CD4-positive, alpha-beta T cell (primary cell): ENCODE measurements around the gene GLB1L3. TPM values are rescaled to one million over a fixed set of nuclear protein-coding genes. Genes with fewer than 3 reads are reported as not detected.
"Not testable (repeated sequence)": the region's sequence is repeated elsewhere in the genome, so short reads cannot be mapped to it uniquely, and the experiment has no call there.

Experiments
- ATAC-seq: fragments of 200-7000 bp; cut with Tn5 transposase; one replicate; pipeline ENCODE4 v1.10.0; 2022; ENCODE audit warnings: mild to moderate bottlenecking; ENCODE audit not compliant: poor library complexity
- CTCF ChIA-PET: fragments of 350-600 bp; sonication (Branson Sonifier 250); formaldehyde crosslinking; loops from one replicate; lab custom pipeline; 2021; ENCODE audit warnings: antibody characterized with exemption, inconsistent platforms; lab: Charles Lee
- POLR2A ChIA-PET: fragments of 350-600 bp; sonication (Branson Sonifier 250); formaldehyde crosslinking; loops from one replicate; lab custom pipeline; 2021; ENCODE audit warnings: antibody characterized with exemption, inconsistent platforms; lab: Charles Lee
- DNase-seq, 14 experiments: peaks; one replicate each; pipeline ENCODE4 v3.0.0-alpha.2; 2013 to 2020; ENCODE audit warnings: mixed read lengths in 2 of 14
- H3K27ac ChIP-seq, 2 donors: one replicate each; pipeline versions ENCODE4 v1.5.1 to v1.7.0; 2013; ENCODE audit warnings: low read length in 2 of 2, low read depth in 1 of 2, mild to moderate bottlenecking in 1 of 2
- H3K27me3 ChIP-seq, 2 experiments: 1 replicate in 1 of 2; 2 replicates in 1 of 2; pipeline versions ENCODE4 v1.6.1 to v1.7.0; 2013; ENCODE audit warnings: low read length in 2 of 2, control low read depth in 1 of 2, mild to moderate bottlenecking in 1 of 2, moderate library complexity in 1 of 2; ENCODE audit not compliant: insufficient read depth in 2 of 2, control insufficient read depth in 1 of 2
- H3K36me3 ChIP-seq: one replicate; pipeline ENCODE4 v1.6.1; 2013; ENCODE audit warnings: low read length, control low read depth; ENCODE audit not compliant: insufficient read depth
- H3K4me1 ChIP-seq: one replicate; pipeline ENCODE4 v1.6.1; 2013; ENCODE audit warnings: low read length, control low read depth; ENCODE audit not compliant: insufficient read depth
- H3K4me3 ChIP-seq: one replicate; pipeline ENCODE4 v1.5.1; 2013; ENCODE audit warnings: mild to moderate bottlenecking, low read length, moderate library complexity
- H3K9me3 ChIP-seq, 2 experiments: 1 replicate in 1 of 2; 2 replicates in 1 of 2; pipeline versions ENCODE4 v1.6.1 to v1.7.0; 2013; ENCODE audit warnings: low read length in 2 of 2, mild to moderate bottlenecking in 2 of 2, control low read depth in 1 of 2, moderate library complexity in 1 of 2; ENCODE audit not compliant: control insufficient read depth in 1 of 2, insufficient read depth in 1 of 2
- H3K27ac Mint-ChIP-seq: one replicate; pipeline ENCODE4 v1.8.0; 2020; ENCODE audit warnings: mixed read lengths
- H3K27me3 Mint-ChIP-seq: one replicate; pipeline ENCODE4 v1.8.0; 2021; ENCODE audit warnings: mixed read lengths
- H3K36me3 Mint-ChIP-seq: one replicate; pipeline ENCODE4 v1.8.0; 2021; ENCODE audit warnings: low read depth, mixed read lengths
- H3K4me1 Mint-ChIP-seq: one replicate; pipeline ENCODE4 v1.8.0; 2021; ENCODE audit warnings: low read depth, mixed read lengths
- H3K4me3 Mint-ChIP-seq: one replicate; pipeline ENCODE4 v1.8.0; 2020; ENCODE audit warnings: mild to moderate bottlenecking, mixed read lengths
- H3K9me3 Mint-ChIP-seq: one replicate; pipeline ENCODE4 v1.8.0; 2020; ENCODE audit warnings: mixed read lengths
- intact Hi-C, 2 experiments: fragments of 100-400 bp; cut with DNase I in 1 of 2; cut with micrococcal nuclease in 1 of 2; formaldehyde crosslinking; loops; one replicate each; pipeline versions ENCODE4 v1.15.1 to v1.9.0; 2023 to 2025; cut with DNase I, micrococcal nuclease
- total RNA-seq, 174 experiments: library from RNA in 2 of 174; stranded (reverse) in 2 of 174; gene quantifications; one replicate each; pipeline ENCODE4 v1.2.3 and lab custom pipeline; 2021 to 2026
- TF ChIP-seq, protein P1 (sequence below): fragments of 200-600 bp; IDR thresholded peaks from one replicate; pipeline ENCODE4 v1.8.0; 2022; ENCODE audit warnings: antibody characterized with exemption, mild to moderate bottlenecking

Gene GLB1L3
- total RNA-seq, 2 experiments from 2014 or later, result 1.3 to 1.5 TPM

DNA sequence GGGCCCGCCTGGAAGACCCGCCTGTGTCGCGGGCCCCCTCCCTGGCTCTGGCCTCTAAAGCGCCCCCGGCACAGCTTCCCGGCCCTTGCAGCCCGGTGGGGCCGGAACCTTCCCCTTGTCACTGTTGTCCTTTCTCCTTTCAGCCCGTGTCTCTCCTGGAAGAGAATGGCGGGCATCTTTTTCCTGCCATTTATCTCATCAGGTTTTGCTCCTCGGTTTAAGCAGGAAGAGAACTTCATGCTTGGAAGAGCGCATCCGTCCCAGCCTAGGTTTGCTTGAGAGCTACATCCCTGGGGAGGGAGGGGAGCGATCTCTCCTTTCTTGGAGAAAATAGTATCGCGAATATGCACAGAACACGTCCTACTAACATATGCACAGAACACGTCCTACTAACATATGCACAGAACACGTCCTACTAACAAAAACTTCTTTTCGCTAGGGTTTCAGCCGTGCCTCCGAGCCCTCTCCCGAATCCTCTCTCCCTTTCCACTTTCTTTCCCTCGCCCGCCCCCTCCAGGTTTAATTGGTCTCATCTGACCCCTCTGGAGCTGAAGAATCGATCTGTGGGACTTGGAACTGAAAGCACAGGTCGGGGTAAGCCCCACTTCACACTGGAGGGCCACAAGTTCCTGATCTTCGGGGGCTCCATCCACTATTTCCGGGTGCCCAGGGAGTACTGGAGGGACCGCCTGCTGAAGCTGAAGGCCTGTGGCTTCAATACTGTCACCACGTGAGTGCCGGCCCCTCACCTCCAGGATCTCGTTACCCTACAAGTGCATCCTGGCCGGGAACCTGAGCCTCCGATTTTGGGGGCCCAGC lies 1.2 kb downstream of the GLB1L3 start:
- ATAC-seq (no peak), DNase-seq (no peak)
- intact Hi-C loops, result loop anchor here (2.0 to 5.0 kb wide), 5 partner anchors 53 to 71 kb away; partner anchors contain the start of genes GLB1L2 (in 1 of the 2) and VPS26B (in 1 of the 2)
- Mint-ChIP-seq H3K4me1 (peaks cover 42% of the 10 kb centered on the region), H3K27ac (no peak overlapping the region), H3K4me3 (peak overlapping the region; percentile 86), H3K27me3 (peaks cover 3% of the 10 kb centered on the region), H3K9me3 (no peaks in the 10 kb centered on the region), H3K36me3 (peaks cover 12% of the 10 kb centered on the region)
- Histone ChIP-seq H3K27ac (no peak overlapping the region), H3K4me3 (peak overlapping the region; percentile 32), H3K36me3 (no peaks in the 10 kb centered on the region), H3K27me3 (peaks cover 6% of the 10 kb centered on the region in 2 experiments), H3K9me3 (peaks cover 3 to 18% of the 10 kb centered on the region in 2 experiments), H3K4me1 (peaks cover 25% of the 10 kb centered on the region)
- TF ChIP-seq, protein P1, sequence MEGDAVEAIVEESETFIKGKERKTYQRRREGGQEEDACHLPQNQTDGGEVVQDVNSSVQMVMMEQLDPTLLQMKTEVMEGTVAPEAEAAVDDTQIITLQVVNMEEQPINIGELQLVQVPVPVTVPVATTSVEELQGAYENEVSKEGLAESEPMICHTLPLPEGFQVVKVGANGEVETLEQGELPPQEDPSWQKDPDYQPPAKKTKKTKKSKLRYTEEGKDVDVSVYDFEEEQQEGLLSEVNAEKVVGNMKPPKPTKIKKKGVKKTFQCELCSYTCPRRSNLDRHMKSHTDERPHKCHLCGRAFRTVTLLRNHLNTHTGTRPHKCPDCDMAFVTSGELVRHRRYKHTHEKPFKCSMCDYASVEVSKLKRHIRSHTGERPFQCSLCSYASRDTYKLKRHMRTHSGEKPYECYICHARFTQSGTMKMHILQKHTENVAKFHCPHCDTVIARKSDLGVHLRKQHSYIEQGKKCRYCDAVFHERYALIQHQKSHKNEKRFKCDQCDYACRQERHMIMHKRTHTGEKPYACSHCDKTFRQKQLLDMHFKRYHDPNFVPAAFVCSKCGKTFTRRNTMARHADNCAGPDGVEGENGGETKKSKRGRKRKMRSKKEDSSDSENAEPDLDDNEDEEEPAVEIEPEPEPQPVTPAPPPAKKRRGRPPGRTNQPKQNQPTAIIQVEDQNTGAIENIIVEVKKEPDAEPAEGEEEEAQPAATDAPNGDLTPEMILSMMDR, result no peak
- ChIA-PET POLR2A (interaction anchor here (0.7 to 7.2 kb wide), 2 partner anchors 15 to 53 kb away, joined by 3 to 54 read pairs; partner anchors contain the start of genes NCAPD3 and VPS26B), CTCF (interaction anchor here (0.7 to 2.0 kb wide), 4 partner anchors 15 to 55 kb away, joined by 4 to 19 read pairs (median 8); partner anchors contain the start of genes GLB1L2, NCAPD3 and VPS26B)

DNA sequence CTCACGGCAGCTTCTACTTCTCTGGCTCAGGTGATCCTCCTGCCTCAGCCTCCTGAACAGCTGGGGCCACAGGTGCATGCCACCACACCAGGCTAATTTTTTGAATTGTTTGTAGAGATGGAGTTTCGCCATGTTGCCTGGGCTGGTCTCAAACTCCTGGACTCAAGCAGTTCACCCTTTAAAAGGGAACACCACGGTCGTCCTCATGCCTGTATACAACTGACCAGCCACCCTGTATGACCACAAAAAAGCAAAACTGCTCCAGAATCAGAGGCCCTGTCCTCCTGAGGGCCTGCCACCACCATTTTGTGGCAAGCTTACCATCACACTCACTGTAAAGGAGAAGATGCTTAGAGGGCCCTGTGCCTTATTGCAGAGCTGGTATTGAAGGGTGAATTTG lies 2.2 kb downstream of the GLB1L3 start:
- Histone ChIP-seq H3K36me3 (no peaks in the 10 kb centered on the region), H3K27ac (no peak overlapping the region), H3K9me3 (peaks cover 3 to 18% of the 10 kb centered on the region in 2 experiments), H3K4me1 (peaks cover 15% of the 10 kb centered on the region), H3K27me3 (peaks cover 6% of the 10 kb centered on the region in 2 experiments), H3K4me3 (no peak overlapping the region)
- TF ChIP-seq, protein P1, result no peak
- DNase-seq, result no peak
- Mint-ChIP-seq H3K27me3 (peaks cover 3% of the 10 kb centered on the region), H3K4me3 (peak overlapping the region; percentile 15), H3K9me3 (no peaks in the 10 kb centered on the region), H3K4me1 (peaks cover 32% of the 10 kb centered on the region), H3K27ac (no peak overlapping the region), H3K36me3 (peaks cover 12% of the 10 kb centered on the region)
- POLR2A ChIA-PET, result interaction anchor here (1.6 to 7.2 kb wide), 2 partner anchors 25 to 54 kb away, joined by 4 to 54 read pairs; partner anchors contain the start of genes ACAD8, NCAPD3, THYN1 and VPS26B
- ATAC-seq, result no peak
- intact Hi-C loops, result loop anchor here (5.0 kb wide), 2 partner anchors 54 to 71 kb away; partner anchors contain the start of gene GLB1L2 (in 1 of the 2)
- CTCF ChIA-PET, result no interaction called here

DNA sequence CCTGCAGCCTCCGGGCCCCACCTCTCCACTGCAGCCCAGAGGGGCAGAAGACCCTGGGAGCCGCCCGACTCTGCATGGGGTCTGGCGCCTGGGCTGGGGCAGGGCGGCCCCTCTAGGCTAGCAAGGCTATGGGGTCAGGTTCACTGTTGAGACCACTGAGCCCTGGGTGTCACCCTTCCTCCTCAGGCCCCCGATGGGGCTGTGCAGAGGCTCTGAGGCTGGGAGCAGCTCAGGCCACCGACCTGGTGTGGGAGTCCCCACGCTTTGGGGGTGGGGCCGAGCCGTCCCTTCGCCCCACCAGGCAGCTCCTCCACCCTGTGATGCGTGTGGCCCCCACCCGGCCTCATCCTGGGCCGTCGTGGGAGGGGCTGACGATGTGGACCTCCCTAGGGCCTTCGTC lies 5.5 kb downstream of the GLB1L3 start:
- POLR2A ChIA-PET, DNase-seq, H3K27ac ChIP-seq, H3K4me3 ChIP-seq, H3K27me3 Mint-ChIP-seq, H3K4me3 Mint-ChIP-seq, H3K4me1 Mint-ChIP-seq, intact Hi-C loops, H3K4me1 ChIP-seq, H3K27me3 ChIP-seq, H3K27ac Mint-ChIP-seq, H3K36me3 ChIP-seq, H3K36me3 Mint-ChIP-seq, H3K9me3 Mint-ChIP-seq, ATAC-seq: not testable (repeated sequence)
- peaks cover 3 to 18% of the 10 kb centered on the region in 2 experiments for H3K9me3 ChIP-seq
- CTCF ChIA-PET, result interaction anchor here (1.1 kb wide), 1 partner anchor 26 kb away, joined by 3 read pairs; no protein-coding TSS in a partner anchor
